HG03342 (cell line): ENCODE measurements around the gene VSIR.

Source experiments
- ATAC-seq: cut with Tn5 transposase; IDR thresholded peaks from one replicate; pipeline ENCODE4 v1.9.1; 2021; ENCODE audit warnings: mild to moderate bottlenecking, moderate library complexity; ENCODE audit not compliant: unreplicated experiment

The VSIR gene

DNA sequence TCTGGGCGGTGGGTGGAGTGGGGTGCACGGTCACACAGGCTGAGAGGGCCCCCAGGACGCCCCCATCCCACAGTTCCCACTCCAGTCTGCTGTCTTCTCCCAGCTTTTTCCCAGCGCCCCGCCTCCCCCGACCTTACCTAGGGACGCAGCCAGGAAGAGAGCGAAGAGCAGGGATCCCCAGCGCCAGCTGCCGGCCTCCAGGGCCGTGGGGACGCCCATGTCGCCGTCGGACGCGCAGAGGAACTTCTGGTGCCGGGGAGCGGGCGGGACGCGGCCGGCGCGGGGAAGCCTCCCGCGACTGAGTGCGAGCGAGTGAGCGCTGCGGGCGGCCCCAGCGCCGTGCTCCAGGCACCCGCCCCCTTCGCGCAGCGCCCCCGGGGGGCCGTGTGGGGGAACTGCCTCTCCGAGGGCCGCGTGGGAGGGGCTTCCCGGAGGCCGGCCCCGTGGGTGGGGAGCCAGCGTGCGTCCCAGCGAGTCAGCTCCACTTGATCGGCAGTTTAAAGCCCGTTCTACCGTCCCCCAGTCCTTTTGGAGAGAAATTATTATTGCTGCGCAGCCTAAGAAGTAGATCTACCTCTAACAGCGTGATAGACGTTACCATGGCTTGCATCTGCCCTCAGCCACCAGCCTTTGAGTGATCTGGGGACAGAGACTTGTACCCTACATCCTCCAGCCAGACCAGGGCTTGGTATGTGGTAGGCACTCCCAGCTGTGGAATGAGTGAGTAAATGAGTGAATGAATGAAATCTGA lies at the start of gene VSIR:
TSS of gene VSIR (minus strand) at position 300 of the 751 bp plus-strand sequence. CDS start at position 219, 81 bp downstream.
- ATAC-seq = peak; percentile 65

DNA sequence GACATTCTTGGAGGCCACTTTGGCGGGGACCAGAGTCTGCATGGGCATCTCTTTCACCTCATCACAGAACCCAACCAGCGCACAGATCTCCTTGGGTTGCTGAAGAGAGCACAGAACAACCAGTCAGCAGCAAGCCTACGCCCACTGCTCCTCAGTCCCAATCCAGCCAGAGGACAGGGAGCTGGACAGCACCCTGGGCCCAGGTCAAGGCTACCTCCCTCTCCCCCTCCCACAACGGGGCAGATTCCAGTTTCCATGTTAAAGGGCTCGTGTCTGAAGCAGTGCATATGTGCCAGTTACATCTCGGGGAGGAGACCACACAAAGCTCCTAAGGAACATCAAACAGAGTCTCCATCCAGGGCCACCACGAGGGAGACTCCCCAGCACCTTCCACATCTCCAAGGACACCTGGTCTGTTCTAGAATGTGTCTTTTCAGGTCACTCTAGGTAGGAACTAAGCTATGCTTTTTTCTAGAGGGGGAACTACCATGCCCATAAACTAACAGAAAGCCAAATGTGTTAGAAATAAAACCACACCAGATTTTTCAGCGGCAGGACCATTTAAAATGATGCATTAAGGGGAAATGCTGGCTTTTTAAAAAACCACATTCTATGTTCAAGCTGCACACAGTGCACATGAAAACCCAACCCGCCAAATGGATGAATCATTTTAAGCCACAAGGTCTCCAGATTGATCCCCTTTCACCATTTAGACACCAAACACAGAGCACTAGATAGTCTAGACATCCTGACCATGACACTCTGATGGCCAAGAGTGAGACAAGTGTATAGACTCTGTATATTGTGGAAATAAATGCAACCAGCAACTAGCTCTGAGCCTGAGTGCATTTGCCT lies 48.8 kb upstream of the VSIR start:
- no peak for ATAC-seq

- no peak for ATAC-seq
Observed at GRCh38 chr10:71820966-71821365, 47.6 kb upstream of the VSIR start.

DNA sequence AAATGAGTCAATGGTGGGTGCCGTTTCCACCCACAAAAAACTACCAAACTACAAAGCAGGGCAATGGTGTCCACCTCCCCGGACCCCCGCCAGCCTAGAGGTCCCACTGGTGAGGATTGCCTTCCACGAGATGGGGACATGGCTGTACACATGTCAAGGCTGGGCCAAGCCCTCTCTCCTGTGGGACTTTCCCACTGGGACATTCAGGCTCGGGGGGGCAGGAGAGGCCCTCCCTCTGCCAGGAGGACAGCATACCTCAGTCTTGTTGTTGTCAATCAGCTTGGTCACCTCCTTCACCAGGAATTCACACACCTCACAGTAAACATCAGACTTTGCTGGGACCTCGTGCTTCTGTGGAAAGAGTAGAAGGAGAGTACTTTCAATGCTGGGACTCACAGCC lies 46.7 kb upstream of the VSIR start:
- no peak for ATAC-seq

DNA sequence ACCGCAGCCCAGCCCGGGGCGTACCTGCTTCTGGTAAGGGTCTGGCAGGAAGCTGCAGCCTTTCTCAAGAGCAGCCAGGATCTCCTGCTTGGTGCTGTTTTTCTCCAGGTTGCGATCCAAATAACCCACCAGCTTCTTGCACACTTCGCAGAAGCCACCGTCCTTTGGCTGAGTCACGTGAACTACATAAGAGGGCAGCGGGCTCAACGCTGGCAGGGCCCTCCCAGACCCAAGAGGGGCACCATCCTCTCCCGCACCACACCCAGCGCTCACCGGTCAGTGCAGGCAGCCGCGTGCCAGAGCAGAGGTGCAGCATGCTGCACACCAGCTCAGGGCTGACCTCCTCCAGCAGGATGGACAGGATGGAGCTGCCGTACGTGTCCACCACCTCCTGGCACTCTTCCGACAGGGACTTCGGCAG lies 46.1 kb upstream of the VSIR start:
- ATAC-seq = no peak

DNA sequence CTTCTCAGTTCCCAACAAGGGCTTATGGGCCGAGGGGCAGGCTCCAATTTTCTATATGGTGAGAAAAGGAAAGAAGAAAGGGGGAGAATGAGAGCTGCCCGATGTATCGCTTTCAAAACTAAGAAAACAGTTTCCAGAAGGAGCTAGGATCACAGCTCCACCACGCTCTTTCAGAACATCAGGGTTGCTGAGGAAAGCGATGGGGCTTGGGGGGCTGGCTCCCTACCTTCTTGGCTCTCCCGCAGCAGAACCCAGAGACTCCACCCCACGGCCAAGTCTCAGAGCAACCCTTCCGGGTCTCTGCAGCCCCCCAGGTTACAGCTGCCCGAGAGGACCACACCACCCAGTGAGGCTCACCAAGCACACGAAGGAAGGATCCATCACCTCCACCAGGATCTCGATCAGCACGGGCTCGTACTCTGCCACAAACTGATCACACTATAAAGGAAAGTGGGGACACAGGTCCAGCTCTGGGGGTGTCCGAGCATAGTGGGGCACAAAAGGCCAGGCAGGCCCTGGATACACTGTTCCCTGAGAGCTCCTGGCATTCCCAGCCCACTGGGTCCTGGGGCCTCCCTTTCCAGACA lies 45.4 kb upstream of the VSIR start:
- no peak for ATAC-seq

DNA sequence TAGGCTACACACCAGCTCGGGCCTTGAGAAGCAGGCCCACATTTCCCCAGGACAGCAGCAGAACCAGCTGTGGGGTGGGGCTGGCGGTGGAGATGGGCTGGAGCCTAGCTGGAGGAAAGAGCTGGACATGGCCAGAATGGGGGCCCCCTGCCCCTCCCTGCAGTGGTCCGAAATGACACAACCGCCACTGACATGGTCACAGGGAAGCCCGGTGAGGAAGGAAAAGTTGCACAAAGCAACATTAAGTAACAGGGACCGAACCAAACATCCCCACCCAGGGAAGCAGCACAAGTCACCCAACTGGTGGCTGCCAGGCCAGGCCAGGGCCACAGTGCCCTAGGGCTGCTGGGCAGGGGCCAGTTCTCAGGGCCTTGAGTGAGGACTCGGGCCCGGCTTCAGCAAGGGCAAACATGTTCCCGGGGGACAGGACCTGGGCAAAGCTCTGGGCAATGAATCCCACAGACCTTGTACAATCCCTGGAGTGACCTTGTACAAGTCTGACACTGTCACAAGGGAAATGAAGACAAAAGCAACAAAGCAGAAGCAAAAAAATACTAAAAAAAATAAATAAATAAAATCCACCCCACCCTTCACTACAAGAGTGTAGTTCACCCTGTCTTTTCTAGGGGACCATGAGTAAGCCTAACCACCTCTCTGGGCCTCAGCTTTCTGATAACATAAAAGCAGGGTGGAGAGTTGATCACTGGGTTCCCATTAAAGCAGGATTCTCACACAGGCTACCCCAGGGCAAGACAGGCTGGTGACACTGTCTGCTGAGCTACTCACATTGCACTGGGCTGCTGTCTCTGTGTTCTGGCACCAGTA lies 44.7 kb upstream of the VSIR start:
- no peak for ATAC-seq

DNA sequence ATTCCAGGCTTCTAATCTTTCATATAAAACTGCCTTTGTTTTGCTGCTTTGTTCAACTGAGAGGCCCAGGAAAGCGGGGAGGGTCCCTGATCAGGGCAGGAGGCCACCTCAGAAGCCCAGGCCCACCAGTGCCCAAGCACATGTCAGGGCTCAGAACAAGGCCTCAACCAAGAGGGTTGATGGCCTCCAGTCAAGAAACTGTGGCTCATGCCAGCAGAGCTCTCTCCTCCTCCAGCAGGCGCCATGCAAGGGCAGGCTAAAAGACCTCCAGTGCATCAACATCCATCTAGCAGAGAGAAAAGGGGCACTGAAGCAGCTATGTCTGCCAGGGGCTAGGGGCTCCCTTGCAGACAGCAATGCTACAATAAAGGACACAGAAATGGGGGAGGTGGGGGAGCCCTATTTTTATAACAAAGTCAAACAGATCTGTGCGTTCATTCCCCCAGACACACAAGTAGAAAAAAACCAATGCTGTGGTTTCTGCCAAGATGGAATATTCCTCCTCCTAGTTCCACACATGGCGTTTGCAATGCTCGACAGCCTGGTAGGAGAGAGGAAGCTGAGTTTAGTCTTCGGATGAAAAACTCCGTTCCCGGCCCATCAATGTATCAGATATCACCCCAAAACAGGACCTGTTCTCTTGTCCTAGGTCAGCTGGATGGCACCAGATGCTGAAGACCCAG lies 43.8 kb upstream of the VSIR start:
- ATAC-seq = no peak

GRCh38 chr10:71816421-71816851 lies 43.1 kb upstream of the VSIR start:
- ATAC-seq = no peak

DNA sequence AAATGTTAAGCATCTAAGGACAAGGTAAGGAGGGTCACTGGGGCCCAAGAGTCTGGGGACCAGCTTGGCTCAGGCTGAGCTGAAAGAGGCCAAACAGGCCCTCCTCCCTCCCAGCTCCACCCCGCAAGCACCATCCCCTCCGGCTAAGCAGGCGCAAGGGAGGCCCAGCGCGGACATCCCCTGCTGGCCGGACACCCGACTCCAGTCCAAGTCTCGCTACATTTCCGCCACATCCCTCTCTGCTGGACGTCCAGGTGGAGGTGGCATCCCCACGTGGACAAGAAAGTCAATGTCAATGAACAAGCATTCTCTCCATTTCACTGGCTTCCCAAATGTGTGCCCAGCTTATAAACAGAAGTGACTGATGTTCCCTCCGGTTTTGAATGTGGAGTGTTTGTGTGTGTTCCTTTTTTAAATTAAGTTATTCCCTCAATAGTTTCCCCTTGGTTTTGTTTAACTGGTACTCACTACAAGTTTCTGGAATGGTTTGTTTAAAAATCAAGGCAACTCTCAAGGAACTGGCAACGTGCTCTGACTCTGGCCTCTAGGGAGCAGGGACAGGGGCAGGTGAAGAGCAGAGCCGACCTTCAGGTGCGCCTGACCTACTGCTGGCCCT lies 42.3 kb upstream of the VSIR start:
- ATAC-seq = no peak

- no peak for ATAC-seq
Observed at GRCh38 chr10:71814922-71815411, 41.6 kb upstream of the VSIR start.

DNA sequence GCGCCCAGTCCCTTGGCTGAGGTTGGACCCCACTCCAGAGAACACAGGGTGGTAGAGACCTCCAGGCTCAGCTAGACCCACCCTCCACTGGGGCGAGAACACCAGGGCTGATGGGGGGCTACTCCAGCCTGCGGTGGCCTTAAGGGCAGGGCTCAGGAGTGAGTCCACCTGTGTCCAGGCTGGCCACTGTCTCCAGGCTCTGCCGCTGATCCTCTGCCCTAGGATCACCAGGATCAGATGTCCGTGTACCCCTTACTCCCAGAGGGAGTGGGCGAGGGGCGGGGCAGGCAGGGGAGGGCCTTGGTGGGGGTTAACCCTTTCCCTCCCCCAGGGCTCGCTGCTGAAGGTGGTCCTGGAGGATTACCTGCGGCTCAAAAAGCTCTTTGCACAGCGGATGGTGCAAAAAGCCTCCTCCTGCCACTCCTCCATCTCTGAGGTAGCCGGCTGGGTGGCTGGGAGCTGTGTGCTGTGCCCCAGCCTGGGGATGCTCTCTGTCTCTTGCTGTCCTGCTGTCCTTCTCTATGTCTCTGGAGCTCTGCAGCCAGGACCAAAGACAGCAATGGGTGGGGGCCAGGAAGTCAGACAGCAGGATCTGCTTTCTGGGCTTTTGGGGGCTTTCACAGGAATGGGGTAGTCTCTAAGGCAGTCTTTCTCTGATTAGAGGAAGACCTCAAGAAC lies 39.7 kb upstream of the VSIR start:
- ATAC-seq = no peak

DNA sequence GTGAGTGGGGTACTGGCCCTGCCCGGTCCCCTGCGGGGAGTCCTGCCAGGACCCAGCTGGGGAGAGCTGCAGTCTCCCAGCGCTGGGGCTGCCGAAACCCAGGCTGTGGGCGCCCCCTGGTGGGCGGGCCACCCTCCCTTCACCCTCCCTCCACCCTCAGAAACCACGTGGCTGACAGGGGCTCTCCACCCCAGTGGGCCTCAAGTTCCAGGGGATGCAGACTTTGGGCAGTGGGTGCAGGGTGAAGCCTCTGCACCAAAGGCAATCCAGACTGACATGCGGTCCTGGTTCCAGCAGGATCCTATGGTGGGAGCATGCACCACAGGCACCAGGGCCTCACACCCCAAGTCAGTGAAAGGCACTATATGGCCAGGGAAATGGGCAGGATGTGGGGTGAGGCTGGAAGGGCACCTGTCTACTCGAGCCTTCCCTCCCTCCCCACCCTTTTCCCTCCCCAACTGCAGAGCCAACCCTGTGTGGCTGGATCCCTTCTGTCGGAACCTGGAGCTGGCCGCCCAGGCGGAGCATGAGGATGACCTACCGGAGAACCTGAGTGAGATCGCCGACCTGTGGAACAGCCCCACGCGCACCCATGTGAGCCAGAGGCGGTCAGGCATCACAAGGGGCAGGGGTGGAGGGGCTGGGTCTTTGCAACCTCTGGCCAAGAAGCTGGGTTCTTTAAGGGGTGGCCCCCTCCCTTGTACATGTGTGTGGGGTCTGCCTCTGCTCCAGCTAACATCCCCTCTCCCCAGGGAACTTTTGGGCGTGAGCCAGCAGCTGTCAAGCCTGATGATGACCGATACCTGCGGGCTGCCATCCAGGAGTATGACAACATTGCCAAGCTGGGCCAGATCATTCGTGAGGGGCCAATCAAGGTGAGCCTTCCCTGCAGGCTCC lies 38.9 kb upstream of the VSIR start:
- no peak for ATAC-seq

DNA sequence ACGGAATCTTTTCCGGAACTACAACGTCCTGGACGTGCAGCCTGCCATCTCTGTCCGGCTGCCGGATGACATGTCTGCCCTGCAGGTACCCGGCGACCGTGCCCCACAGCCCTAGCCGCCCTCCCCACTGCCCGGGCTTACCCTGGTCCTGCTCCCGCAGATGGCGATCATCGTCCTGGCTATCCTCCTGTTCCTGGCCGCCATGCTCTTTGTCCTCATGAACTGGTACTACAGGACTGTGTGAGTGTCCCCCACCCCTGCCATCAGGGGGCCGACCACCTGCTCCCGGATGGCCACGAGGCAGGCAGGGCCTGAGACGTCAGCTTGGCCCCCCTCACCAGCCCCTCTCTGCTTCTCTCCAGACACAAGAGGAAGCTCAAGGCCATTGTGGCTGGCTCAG lies 38.0 kb upstream of the VSIR start:
- no peak for ATAC-seq

- no peak for ATAC-seq
Observed at GRCh38 chr10:71810048-71810750, 36.9 kb upstream of the VSIR start.

DNA sequence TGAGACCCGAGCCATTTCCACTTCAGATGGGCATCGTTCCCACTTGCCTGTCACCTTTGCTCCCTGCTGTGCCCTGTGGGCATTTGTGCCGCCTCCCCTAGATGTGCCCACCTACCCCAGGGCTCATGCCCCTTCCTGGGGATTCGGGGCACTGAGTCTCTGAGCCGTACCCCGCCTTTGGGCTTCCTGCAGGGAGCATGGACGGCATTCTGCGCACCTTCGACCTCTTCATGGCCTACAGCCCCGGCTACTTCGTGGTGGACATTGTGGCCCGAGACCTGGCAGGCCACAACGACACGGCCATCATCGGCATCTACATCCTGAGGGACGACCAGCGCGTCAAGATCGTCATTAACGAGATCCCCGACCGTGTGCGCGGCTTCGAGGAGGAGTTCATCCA lies 36.3 kb upstream of the VSIR start:
- no peak for ATAC-seq
